Measurements from ENCODE around the gene KPNA2. TPM values are rescaled to one million over a fixed set of nuclear protein-coding genes. Genes with fewer than 3 reads are reported as not detected.

The KPNA2 gene
- total and polyA plus RNA-seq, 2 of the 13 experiments (the other 11 are each of a cell fraction or from before 2014, with no cell fraction given), result 111 to 305 TPM

- no peak for TF ChIP-seq ZNF121 (CRISPR knock-in tag; IDR thresholded peaks at IDR 0.05)
- peak; percentile 78 for TF ChIP-seq ZBTB14 (CRISPR knock-in tag; IDR thresholded peaks at IDR 0.05)
- peak; percentile 66; the same call in 1 of the 2 replicates for TF ChIP-seq ZNF446 (CRISPR knock-in tag; IDR thresholded peaks at IDR 0.05)
- TF ChIP-seq POGK (CRISPR knock-in tag; conservative IDR thresholded peaks at IDR 0.05), result no peak
- TF ChIP-seq TARDBP (CRISPR knock-in tag; IDR thresholded peaks at IDR 0.05), result peak; percentile 42; the same call in 1 of the 2 replicates
- TF ChIP-seq ZNF891 (CRISPR knock-in tag; IDR thresholded peaks at IDR 0.05), result peak; percentile 80
- TF ChIP-seq BCL3 (CRISPR knock-in tag; IDR thresholded peaks at IDR 0.05), result 0 out of 2 replicates have a peak, but pooled peaks have one; percentile 6
- no peak for TF ChIP-seq ZNF567 (CRISPR knock-in tag; IDR thresholded peaks at IDR 0.05; ENCODE audit: borderline replicate concordance)
- TF ChIP-seq GMEB1 (CRISPR knock-in tag; IDR thresholded peaks at IDR 0.05; ENCODE audit: borderline replicate concordance), result no peak; the same call in 1 of the 2 replicates
- TF ChIP-seq ZNF3 (CRISPR knock-in tag; IDR thresholded peaks at IDR 0.05), result no peak
- TF ChIP-seq ZNF777 (CRISPR knock-in tag; IDR thresholded peaks at IDR 0.05), result peak; percentile 88
- TF ChIP-seq ZNF292 (CRISPR knock-in tag; IDR thresholded peaks at IDR 0.05; ENCODE audit: borderline replicate concordance, low read depth), result 0 out of 2 replicates have a peak, but pooled peaks have one; percentile 34
- TF ChIP-seq SRSF9 (IDR thresholded peaks at IDR 0.05; ENCODE audit: borderline replicate concordance, insufficient read depth, low read depth, low read length, poor library complexity, severe bottlenecking), result no peak
- TF ChIP-seq, protein P1, sequence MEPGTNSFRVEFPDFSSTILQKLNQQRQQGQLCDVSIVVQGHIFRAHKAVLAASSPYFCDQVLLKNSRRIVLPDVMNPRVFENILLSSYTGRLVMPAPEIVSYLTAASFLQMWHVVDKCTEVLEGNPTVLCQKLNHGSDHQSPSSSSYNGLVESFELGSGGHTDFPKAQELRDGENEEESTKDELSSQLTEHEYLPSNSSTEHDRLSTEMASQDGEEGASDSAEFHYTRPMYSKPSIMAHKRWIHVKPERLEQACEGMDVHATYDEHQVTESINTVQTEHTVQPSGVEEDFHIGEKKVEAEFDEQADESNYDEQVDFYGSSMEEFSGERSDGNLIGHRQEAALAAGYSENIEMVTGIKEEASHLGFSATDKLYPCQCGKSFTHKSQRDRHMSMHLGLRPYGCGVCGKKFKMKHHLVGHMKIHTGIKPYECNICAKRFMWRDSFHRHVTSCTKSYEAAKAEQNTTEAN (CRISPR knock-in tag; conservative IDR thresholded peaks at IDR 0.05), result 0 out of 2 replicates have a peak, but pooled peaks have one; percentile 33
- TF ChIP-seq ZNF770 (CRISPR knock-in tag; IDR thresholded peaks at IDR 0.05), result peak; percentile 100
- TF ChIP-seq REL (CRISPR knock-in tag; conservative IDR thresholded peaks at IDR 0.05), result 0 out of 2 replicates have a peak, but pooled peaks have one; percentile 21
- no peak for TF ChIP-seq ZMAT5 (CRISPR knock-in tag; IDR thresholded peaks at IDR 0.05; ENCODE audit: borderline replicate concordance, low read depth)
- TF ChIP-seq ARNT (IDR thresholded peaks at IDR 0.05), result no peak
- TF ChIP-seq RFX1 (IDR thresholded peaks at IDR 0.05), result no peak
- peak; percentile 52; the same call in 1 of the 2 replicates for TF ChIP-seq ZNF839 (CRISPR knock-in tag; IDR thresholded peaks at IDR 0.05; ENCODE audit: borderline replicate concordance)
These were observed 41.6 kb upstream of the KPNA2 start (continued) for GRCh38 chr17:67993998-67994361.

All from HepG2 (cell line).